Measurements from ENCODE around the gene SNN. TPM values are rescaled to one million over a fixed set of nuclear protein-coding genes. Genes with fewer than 3 reads are reported as not detected.

The SNN gene
- total and polyA plus RNA-seq, 4 donors, result 9.4 to 29.0 (median 18.9) TPM

DNA sequence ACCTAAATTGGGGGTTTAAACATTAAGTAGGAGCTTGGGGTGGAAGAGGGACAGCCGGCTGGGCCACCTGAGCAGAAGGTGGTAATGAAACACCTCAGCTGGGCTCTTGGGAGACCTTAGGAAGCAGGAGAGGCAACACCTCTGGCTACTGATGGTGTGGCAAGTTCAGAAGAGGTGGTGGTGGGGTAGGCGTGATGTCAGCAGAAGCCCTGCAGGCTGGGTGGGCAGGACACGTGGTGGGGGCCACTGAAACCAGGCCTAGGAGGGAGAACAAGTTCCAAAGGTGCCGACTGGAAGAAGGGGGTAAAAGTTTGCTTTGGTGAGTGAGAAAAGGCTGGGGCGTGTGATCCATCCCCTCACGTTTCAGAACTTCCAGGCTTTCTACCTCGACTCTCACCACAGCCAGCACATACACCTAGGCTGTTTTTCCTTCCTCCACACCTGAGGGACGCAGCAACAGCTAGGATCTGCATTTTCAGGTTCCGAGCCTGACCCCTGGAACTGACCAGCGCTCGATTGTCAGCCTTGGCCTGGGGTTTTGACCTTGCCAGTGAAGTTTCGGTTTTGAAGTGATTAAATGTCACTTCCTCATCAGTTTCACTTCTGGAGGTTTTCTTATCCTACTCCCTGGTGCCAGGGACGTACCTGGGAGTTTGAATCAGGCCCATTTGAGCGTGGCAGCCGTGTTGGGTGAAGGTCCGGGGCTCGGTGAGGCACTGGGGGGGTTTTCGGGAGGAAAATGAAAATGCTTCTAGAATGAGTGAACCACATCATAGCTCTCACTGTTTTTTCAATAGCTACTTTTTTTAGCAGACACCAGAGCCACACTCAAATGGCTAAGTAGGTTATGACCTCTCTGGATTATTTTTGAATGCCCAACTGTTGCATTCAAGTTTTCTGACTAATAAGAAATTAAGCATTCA is 10.0 kb downstream of the SNN start:
- Histone ChIP-seq H3K36me3 (ENCODE audit: control insufficient read depth in 4 of 4, insufficient read depth in 4 of 4, low read length in 4 of 4) (peaks cover 7 to 53% (median 34%) of the 10 kb centered on the region in 4 donors), H3K9ac (ENCODE audit: insufficient read depth in 1 of 2, low read length in 2 of 2) (no peak overlapping the region)
- WGBS, 2 donors, result 70 to 81% methylated on average over 18 of the region's 18 CpGs

DNA sequence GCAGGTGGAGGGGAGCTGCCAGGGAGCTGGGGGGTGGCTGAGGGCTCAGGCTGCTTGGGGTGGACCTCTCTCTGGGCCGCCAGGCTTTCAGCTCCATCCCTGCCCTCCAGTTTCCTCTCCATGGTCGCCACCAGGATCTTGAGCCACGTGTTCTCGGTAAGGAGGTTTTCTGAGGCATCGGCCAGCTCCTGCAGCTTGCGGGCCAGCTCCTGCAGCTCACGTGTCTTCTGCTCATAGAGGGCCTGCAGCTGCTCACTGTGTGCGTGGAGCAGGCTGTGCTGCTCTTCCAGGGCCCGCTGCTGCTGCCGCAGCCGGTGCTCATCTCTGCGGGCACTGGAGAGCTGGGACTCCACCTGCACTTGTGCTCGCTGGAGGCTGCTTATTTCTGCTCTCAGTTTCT is 11.0 kb downstream of the SNN start:
- H3K27me3 ChIP-seq (ENCODE audit: control insufficient read depth in 3 of 3, insufficient read depth in 3 of 3, low read length in 2 of 3), result no peaks in the 10 kb centered on the region
- WGBS, 2 donors, result 87 to 93% methylated on average over 13 of the region's 13 CpGs
- no peak overlapping the region for H3K4me3 ChIP-seq
- no peak for ATAC-seq (ENCODE audit: insufficient read depth, low FRiP score)
- H3K27ac ChIP-seq (ENCODE audit: low read depth in 1 of 2, low read length in 1 of 2), result peak overlapping the region in 1 of 2 donors; percentile 26
- peaks cover 0 to 15% (median 7%) of the 10 kb centered on the region in 5 donors for H3K4me1 ChIP-seq (ENCODE audit: control insufficient read depth in 5 of 5, insufficient read depth in 5 of 5, low read length in 5 of 5)
- no peak for DNase-seq
- peaks cover 11 to 58% (median 41%) of the 10 kb centered on the region in 4 donors for H3K36me3 ChIP-seq (ENCODE audit: control insufficient read depth in 4 of 4, insufficient read depth in 4 of 4, low read length in 4 of 4)
- H3K9ac ChIP-seq (ENCODE audit: insufficient read depth in 1 of 2, low read length in 2 of 2), result no peak overlapping the region
- TF ChIP-seq CTCF (IDR thresholded peaks at IDR 0.05; ENCODE audit: control extremely low read depth, extremely low read depth), result no peak
- H3K9me3 ChIP-seq (ENCODE audit: control insufficient read depth in 4 of 4, insufficient read depth in 3 of 4, low read length in 3 of 4), result no peaks in the 10 kb centered on the region

More for the DNA sequence above, 10.0 kb downstream of the SNN start:
- H3K27me3 ChIP-seq (ENCODE audit: control insufficient read depth in 3 of 3, insufficient read depth in 3 of 3, low read length in 2 of 3), result no peaks in the 10 kb centered on the region
- H3K9me3 ChIP-seq (ENCODE audit: control insufficient read depth in 4 of 4, insufficient read depth in 3 of 4, low read length in 3 of 4), result no peaks in the 10 kb centered on the region
- no peak for ATAC-seq (ENCODE audit: insufficient read depth, low FRiP score)
- peak overlapping the region in 1 of 2 donors; percentile 54 for H3K27ac ChIP-seq (ENCODE audit: low read depth in 1 of 2, low read length in 1 of 2)
- no peak overlapping the region for H3K4me3 ChIP-seq
- TF ChIP-seq CTCF (IDR thresholded peaks at IDR 0.05; ENCODE audit: control extremely low read depth, extremely low read depth), result no peak
- H3K4me1 ChIP-seq (ENCODE audit: control insufficient read depth in 5 of 5, insufficient read depth in 5 of 5, low read length in 5 of 5), result peaks cover 0 to 23% (median 8%) of the 10 kb centered on the region in 5 donors
- no peak for DNase-seq

GRCh38 chr16:11679941-11680911 is 12.0 kb downstream of the SNN start:
- H3K4me1 ChIP-seq (ENCODE audit: control insufficient read depth in 5 of 5, insufficient read depth in 5 of 5, low read length in 5 of 5), result peaks cover 0 to 9% (median 0%) of the 10 kb centered on the region in 5 donors
- ATAC-seq (ENCODE audit: insufficient read depth, low FRiP score) (no peak), DNase-seq (no peak)
- H3K4me3 ChIP-seq, result no peak overlapping the region
- H3K27ac ChIP-seq (ENCODE audit: low read depth in 1 of 2, low read length in 1 of 2), result no peak overlapping the region
- peaks cover 15 to 63% (median 48%) of the 10 kb centered on the region in 4 donors for H3K36me3 ChIP-seq (ENCODE audit: control insufficient read depth in 4 of 4, insufficient read depth in 4 of 4, low read length in 4 of 4)
- H3K9me3 ChIP-seq (ENCODE audit: control insufficient read depth in 4 of 4, insufficient read depth in 3 of 4, low read length in 3 of 4), result no peaks in the 10 kb centered on the region
- 84 to 86% methylated on average over 12 of the region's 12 CpGs for WGBS, 2 donors
- no peaks in the 10 kb centered on the region for H3K27me3 ChIP-seq (ENCODE audit: control insufficient read depth in 3 of 3, insufficient read depth in 3 of 3, low read length in 2 of 3)
- TF ChIP-seq CTCF (IDR thresholded peaks at IDR 0.05; ENCODE audit: control extremely low read depth, extremely low read depth), result no peak
- H3K9ac ChIP-seq (ENCODE audit: insufficient read depth in 1 of 2, low read length in 2 of 2), result no peak overlapping the region

Measured in lung (tissue), 12 donors.